Effector memory CD8-positive, alpha-beta T cell (primary cell): ENCODE data around the gene E2F4.

Experiments
- ATAC-seq: fragments of 150-1000 bp; cut with Tn5 transposase; replicated peaks from 2 replicates; pipeline ENCODE4 v1.10.0; 2021; ENCODE audit warnings: mild to moderate bottlenecking, moderate library complexity
- DNase-seq, 3 experiments: peaks; one replicate each; pipeline ENCODE4 v3.0.0; 2021
- H3K27ac Mint-ChIP-seq, 2 donors: one replicate each; pipeline ENCODE4 v1.8.0; 2022; ENCODE audit warnings: mild to moderate bottlenecking in 2 of 2, mixed read lengths in 2 of 2, moderate library complexity in 2 of 2
- H3K27me3 Mint-ChIP-seq, 2 donors: one replicate each; pipeline ENCODE4 v1.8.0; 2022; ENCODE audit warnings: mixed read lengths in 2 of 2
- H3K36me3 Mint-ChIP-seq: one replicate; pipeline ENCODE4 v1.8.0; 2022; ENCODE audit warnings: mild to moderate bottlenecking, moderate library complexity, mixed read lengths; ENCODE audit not compliant: insufficient read depth
- H3K4me1 Mint-ChIP-seq, 2 donors: one replicate each; pipeline ENCODE4 v1.8.0; 2022; ENCODE audit warnings: low read depth in 2 of 2, mixed read lengths in 2 of 2
- H3K4me3 Mint-ChIP-seq, 2 donors: one replicate each; pipeline ENCODE4 v1.8.0; 2022; ENCODE audit warnings: mild to moderate bottlenecking in 2 of 2, mixed read lengths in 2 of 2, moderate library complexity in 2 of 2
- H3K9me3 Mint-ChIP-seq, 2 donors: one replicate each; pipeline ENCODE4 v1.8.0; 2022; ENCODE audit warnings: mixed read lengths in 2 of 2

The E2F4 gene

GRCh38 chr16:67195676-67196075 is 3.7 kb downstream of the E2F4 start:
- peaks cover 47% of the 10 kb centered on the region for H3K36me3 Mint-ChIP-seq
- H3K27ac Mint-ChIP-seq: peak overlapping the region; percentile 74 to 79
- H3K9me3 Mint-ChIP-seq: no peaks in the 10 kb centered on the region
- no peak overlapping the region for H3K4me3 Mint-ChIP-seq
- no peak for DNase-seq
- no peaks in the 10 kb centered on the region for H3K27me3 Mint-ChIP-seq
- H3K4me1 Mint-ChIP-seq: peaks cover 41 to 42% of the 10 kb centered on the region in 2 donors
- ATAC-seq: no peak

GRCh38 chr16:67196881-67197280 is 4.9 kb downstream of the E2F4 start:
- H3K9me3 Mint-ChIP-seq: no peaks in the 10 kb centered on the region
- peaks cover 49% of the 10 kb centered on the region for H3K36me3 Mint-ChIP-seq
- ATAC-seq (no peak), DNase-seq (no peak)
- peaks cover 33 to 36% of the 10 kb centered on the region in 2 donors for H3K4me1 Mint-ChIP-seq
- H3K4me3 Mint-ChIP-seq: peak overlapping the region in 1 of 2 donors; percentile 4
- no peaks in the 10 kb centered on the region for H3K27me3 Mint-ChIP-seq
- peak overlapping the region; percentile 76 to 79 for H3K27ac Mint-ChIP-seq

- H3K9me3 Mint-ChIP-seq: no peaks in the 10 kb centered on the region
- peaks cover 30 to 32% of the 10 kb centered on the region in 2 donors for H3K4me1 Mint-ChIP-seq
- no peak overlapping the region for H3K27ac Mint-ChIP-seq
- H3K36me3 Mint-ChIP-seq: peaks cover 49% of the 10 kb centered on the region
- H3K27me3 Mint-ChIP-seq: no peaks in the 10 kb centered on the region
- ATAC-seq: no peak
- no peak for DNase-seq
- no peak overlapping the region for H3K4me3 Mint-ChIP-seq
Measured at GRCh38 chr16:67197704-67198103, 5.7 kb downstream of the E2F4 start.

- Mint-ChIP-seq H3K4me1 (peaks cover 25 to 26% of the 10 kb centered on the region in 2 donors), H3K27ac (no peak overlapping the region), H3K9me3 (no peaks in the 10 kb centered on the region), H3K27me3 (no peaks in the 10 kb centered on the region), H3K36me3 (peaks cover 45% of the 10 kb centered on the region), H3K4me3 (no peak overlapping the region)
- ATAC-seq (peak; percentile 43), DNase-seq (no peak)
Measured at GRCh38 chr16:67198238-67198734, 6.3 kb downstream of the E2F4 start.

GRCh38 chr16:67199011-67199807 is 7.3 kb downstream of the E2F4 start, which contains the start of gene ELMO3:
ELMO3 (plus strand) TSS chr16:67199131; CDS start chr16:67199327, 196 bp downstream.
- ATAC-seq (no peak), DNase-seq (no peak)
- H3K4me3 Mint-ChIP-seq: no peak within 1 kb of the TSS
- H3K27ac Mint-ChIP-seq: no peak within 1 kb of the TSS
- no peaks in the 10 kb centered on the region for H3K27me3 Mint-ChIP-seq
- H3K4me1 Mint-ChIP-seq: peaks cover 17% of the 10 kb centered on the region in 2 donors
- H3K36me3 Mint-ChIP-seq: peaks cover 38% of the 10 kb centered on the region
- no peaks in the 10 kb centered on the region for H3K9me3 Mint-ChIP-seq

GRCh38 chr16:67199808-67200198 is 7.8 kb downstream of the E2F4 start:
- H3K9me3 Mint-ChIP-seq: no peaks in the 10 kb centered on the region
- no peak overlapping the region for H3K4me3 Mint-ChIP-seq
- no peaks in the 10 kb centered on the region for H3K27me3 Mint-ChIP-seq
- H3K36me3 Mint-ChIP-seq: peaks cover 36% of the 10 kb centered on the region
- DNase-seq (no peak), ATAC-seq (no peak)
- no peak overlapping the region for H3K27ac Mint-ChIP-seq
- peaks cover 17% of the 10 kb centered on the region in 2 donors for H3K4me1 Mint-ChIP-seq

GRCh38 chr16:67200491-67200890 is 8.5 kb downstream of the E2F4 start:
- H3K36me3 Mint-ChIP-seq: peaks cover 33% of the 10 kb centered on the region

GRCh38 chr16:67201411-67202345 is 9.7 kb downstream of the E2F4 start:
- DNase-seq (no peak), ATAC-seq (no peak)
- Mint-ChIP-seq H3K4me3 (no peak overlapping the region), H3K27me3 (no peaks in the 10 kb centered on the region), H3K36me3 (peaks cover 27% of the 10 kb centered on the region), H3K4me1 (peaks cover 4 to 15% of the 10 kb centered on the region in 2 donors), H3K9me3 (no peaks in the 10 kb centered on the region), H3K27ac (no peak overlapping the region)

More at GRCh38 chr16:67200491-67200890, 8.5 kb downstream of the E2F4 start:
- H3K27ac Mint-ChIP-seq: no peak overlapping the region
- H3K27me3 Mint-ChIP-seq: no peaks in the 10 kb centered on the region
- H3K9me3 Mint-ChIP-seq: no peaks in the 10 kb centered on the region
- no peak for DNase-seq
- peaks cover 15 to 17% of the 10 kb centered on the region in 2 donors for H3K4me1 Mint-ChIP-seq
- no peak for ATAC-seq
- no peak overlapping the region for H3K4me3 Mint-ChIP-seq

GRCh38 chr16:67202426-67202825 is 10.5 kb downstream of the E2F4 start:
- Mint-ChIP-seq H3K27ac (no peak overlapping the region), H3K27me3 (no peaks in the 10 kb centered on the region), H3K36me3 (peaks cover 24% of the 10 kb centered on the region), H3K4me3 (no peak overlapping the region), H3K4me1 (peaks cover 0 to 12% of the 10 kb centered on the region in 2 donors), H3K9me3 (no peaks in the 10 kb centered on the region)
- ATAC-seq (no peak), DNase-seq (no peak)

GRCh38 chr16:67202956-67203493 is 11.1 kb downstream of the E2F4 start:
- Mint-ChIP-seq H3K4me3 (no peak overlapping the region), H3K9me3 (no peaks in the 10 kb centered on the region), H3K4me1 (peaks cover 0 to 12% of the 10 kb centered on the region in 2 donors), H3K27ac (no peak overlapping the region), H3K36me3 (peaks cover 22% of the 10 kb centered on the region), H3K27me3 (no peaks in the 10 kb centered on the region)
- DNase-seq: no peak
- no peak for ATAC-seq

- no peak overlapping the region for H3K27ac Mint-ChIP-seq
- no peaks in the 10 kb centered on the region for H3K27me3 Mint-ChIP-seq
- H3K9me3 Mint-ChIP-seq: no peaks in the 10 kb centered on the region
- DNase-seq (no peak), ATAC-seq (no peak)
- peaks cover 0 to 9% of the 10 kb centered on the region in 2 donors for H3K4me1 Mint-ChIP-seq
- peaks cover 15% of the 10 kb centered on the region for H3K36me3 Mint-ChIP-seq
- no peak overlapping the region for H3K4me3 Mint-ChIP-seq
Measured at GRCh38 chr16:67204076-67204475, 12.1 kb downstream of the E2F4 start.

GRCh38 chr16:67206129-67206837 is 14.3 kb downstream of the E2F4 start:
- Mint-ChIP-seq H3K9me3 (no peaks in the 10 kb centered on the region), H3K4me1 (peaks cover 0 to 9% of the 10 kb centered on the region in 2 donors), H3K27ac (peak overlapping the region; percentile 12 to 79), H3K36me3 (peaks cover 8% of the 10 kb centered on the region), H3K4me3 (no peak overlapping the region), H3K27me3 (no peaks in the 10 kb centered on the region)
- DNase-seq (no peak), ATAC-seq (no peak)

- DNase-seq (no peak), ATAC-seq (no peak)
- peaks cover 5% of the 10 kb centered on the region for H3K36me3 Mint-ChIP-seq
- peaks cover 0 to 9% of the 10 kb centered on the region in 2 donors for H3K4me1 Mint-ChIP-seq
- peak overlapping the region; percentile 12 to 79 for H3K27ac Mint-ChIP-seq
- no peaks in the 10 kb centered on the region for H3K9me3 Mint-ChIP-seq
- no peaks in the 10 kb centered on the region for H3K27me3 Mint-ChIP-seq
- no peak overlapping the region for H3K4me3 Mint-ChIP-seq
Measured at GRCh38 chr16:67206838-67207248, 14.9 kb downstream of the E2F4 start.
